ENCODE measurements around the gene EIF6.
A peak's percentile ranks its signal among the peaks of the same experiment; 100 is the strongest.

EIF6 gene

DNA sequence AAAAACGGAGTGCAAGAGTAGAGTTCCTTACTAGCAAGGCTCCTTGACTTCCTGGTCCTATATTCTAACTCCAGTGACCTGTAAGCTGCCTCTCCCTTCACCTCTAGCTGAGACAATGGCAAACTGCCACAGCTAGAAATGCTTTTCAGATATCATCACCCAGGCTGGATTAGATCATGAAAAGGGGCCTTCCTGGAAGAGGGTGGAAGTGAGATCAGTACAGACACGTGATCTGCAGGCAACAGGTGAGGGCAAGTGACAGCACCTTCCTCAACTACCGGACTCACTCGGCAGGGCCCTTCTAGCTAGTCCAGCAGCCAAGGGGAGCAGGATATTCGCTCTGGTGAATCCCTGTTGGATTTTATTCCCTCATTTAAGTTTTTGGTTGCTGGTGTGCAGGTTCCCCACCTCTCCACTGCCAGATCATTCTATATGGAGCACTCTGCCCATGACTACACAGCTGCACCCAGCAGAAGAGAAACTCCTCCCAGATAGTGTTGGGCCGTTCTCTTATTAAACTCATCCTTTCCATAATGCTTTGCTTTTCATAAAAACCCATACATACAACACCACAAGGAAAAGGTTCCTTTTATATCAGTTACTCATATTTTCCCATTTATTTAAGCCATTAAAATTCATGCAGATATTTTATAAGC, 34.1 kb upstream of the EIF6 start:
- POLR2A ChIA-PET = interaction anchor here (0.5 to 1.9 kb wide), 6 partner anchors 13 to 492 kb away, joined by 3 to 10 read pairs (median 4); partner anchors contain the start of gene EIF6
- peak overlapping the region; percentile 15 for H3K4me3 ChIP-seq (ENCODE audit: low read depth, low read length)
- CTCF ChIA-PET = interaction anchor here (0.6 to 3.6 kb wide), 4 partner anchors 10 to 113 kb away, joined by 4 to 66 read pairs (median 8); no protein-coding TSS in a partner anchor
- no peaks in the 10 kb centered on the region for H3K9me3 ChIP-seq (ENCODE audit: control insufficient read depth, insufficient read depth, low read depth, low read length)
- H3K27ac ChIP-seq (ENCODE audit: extremely low read depth, low read depth, low read length) = peak overlapping the region; percentile 65
- H3K36me3 ChIP-seq (ENCODE audit: control insufficient read depth in 2 of 2, insufficient read depth in 1 of 2, low read length in 2 of 2) = no peaks in the 10 kb centered on the region
- H3K4me1 ChIP-seq (ENCODE audit: control insufficient read depth, insufficient read depth, low read length) = peaks cover 34% of the 10 kb centered on the region
- peak; percentile 79 for TF ChIP-seq INSM2 (tag by site-specific recombination; IDR thresholded peaks at IDR 0.05)
- TF ChIP-seq ZNF692 (tag by site-specific recombination; IDR thresholded peaks at IDR 0.05) = 0 out of 2 replicates have a peak, but pooled peaks have one; percentile 35
- TF ChIP-seq, protein P1, sequence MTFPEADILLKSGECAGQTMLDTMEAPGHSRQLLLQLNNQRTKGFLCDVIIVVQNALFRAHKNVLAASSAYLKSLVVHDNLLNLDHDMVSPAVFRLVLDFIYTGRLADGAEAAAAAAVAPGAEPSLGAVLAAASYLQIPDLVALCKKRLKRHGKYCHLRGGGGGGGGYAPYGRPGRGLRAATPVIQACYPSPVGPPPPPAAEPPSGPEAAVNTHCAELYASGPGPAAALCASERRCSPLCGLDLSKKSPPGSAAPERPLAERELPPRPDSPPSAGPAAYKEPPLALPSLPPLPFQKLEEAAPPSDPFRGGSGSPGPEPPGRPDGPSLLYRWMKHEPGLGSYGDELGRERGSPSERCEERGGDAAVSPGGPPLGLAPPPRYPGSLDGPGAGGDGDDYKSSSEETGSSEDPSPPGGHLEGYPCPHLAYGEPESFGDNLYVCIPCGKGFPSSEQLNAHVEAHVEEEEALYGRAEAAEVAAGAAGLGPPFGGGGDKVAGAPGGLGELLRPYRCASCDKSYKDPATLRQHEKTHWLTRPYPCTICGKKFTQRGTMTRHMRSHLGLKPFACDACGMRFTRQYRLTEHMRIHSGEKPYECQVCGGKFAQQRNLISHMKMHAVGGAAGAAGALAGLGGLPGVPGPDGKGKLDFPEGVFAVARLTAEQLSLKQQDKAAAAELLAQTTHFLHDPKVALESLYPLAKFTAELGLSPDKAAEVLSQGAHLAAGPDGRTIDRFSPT (tag by site-specific recombination; IDR thresholded peaks at IDR 0.05) = 0 out of 2 replicates have a peak, but pooled peaks have one; percentile 16
- peak; percentile 38; the same call in 1 of the 2 replicates for TF ChIP-seq ZFP69B (tag by site-specific recombination; IDR thresholded peaks at IDR 0.05)
- 0 out of 2 replicates have a peak, but pooled peaks have one; percentile 21 for TF ChIP-seq PATZ1 (tag by site-specific recombination; IDR thresholded peaks at IDR 0.05)
- TF ChIP-seq ATF2 (tag by site-specific recombination; IDR thresholded peaks at IDR 0.05; ENCODE audit: low read depth) = peak; percentile 20
- TF ChIP-seq SCRT1 (tag by site-specific recombination; IDR thresholded peaks at IDR 0.05; ENCODE audit: borderline replicate concordance) = peak; percentile 99
- TF ChIP-seq, protein P2, sequence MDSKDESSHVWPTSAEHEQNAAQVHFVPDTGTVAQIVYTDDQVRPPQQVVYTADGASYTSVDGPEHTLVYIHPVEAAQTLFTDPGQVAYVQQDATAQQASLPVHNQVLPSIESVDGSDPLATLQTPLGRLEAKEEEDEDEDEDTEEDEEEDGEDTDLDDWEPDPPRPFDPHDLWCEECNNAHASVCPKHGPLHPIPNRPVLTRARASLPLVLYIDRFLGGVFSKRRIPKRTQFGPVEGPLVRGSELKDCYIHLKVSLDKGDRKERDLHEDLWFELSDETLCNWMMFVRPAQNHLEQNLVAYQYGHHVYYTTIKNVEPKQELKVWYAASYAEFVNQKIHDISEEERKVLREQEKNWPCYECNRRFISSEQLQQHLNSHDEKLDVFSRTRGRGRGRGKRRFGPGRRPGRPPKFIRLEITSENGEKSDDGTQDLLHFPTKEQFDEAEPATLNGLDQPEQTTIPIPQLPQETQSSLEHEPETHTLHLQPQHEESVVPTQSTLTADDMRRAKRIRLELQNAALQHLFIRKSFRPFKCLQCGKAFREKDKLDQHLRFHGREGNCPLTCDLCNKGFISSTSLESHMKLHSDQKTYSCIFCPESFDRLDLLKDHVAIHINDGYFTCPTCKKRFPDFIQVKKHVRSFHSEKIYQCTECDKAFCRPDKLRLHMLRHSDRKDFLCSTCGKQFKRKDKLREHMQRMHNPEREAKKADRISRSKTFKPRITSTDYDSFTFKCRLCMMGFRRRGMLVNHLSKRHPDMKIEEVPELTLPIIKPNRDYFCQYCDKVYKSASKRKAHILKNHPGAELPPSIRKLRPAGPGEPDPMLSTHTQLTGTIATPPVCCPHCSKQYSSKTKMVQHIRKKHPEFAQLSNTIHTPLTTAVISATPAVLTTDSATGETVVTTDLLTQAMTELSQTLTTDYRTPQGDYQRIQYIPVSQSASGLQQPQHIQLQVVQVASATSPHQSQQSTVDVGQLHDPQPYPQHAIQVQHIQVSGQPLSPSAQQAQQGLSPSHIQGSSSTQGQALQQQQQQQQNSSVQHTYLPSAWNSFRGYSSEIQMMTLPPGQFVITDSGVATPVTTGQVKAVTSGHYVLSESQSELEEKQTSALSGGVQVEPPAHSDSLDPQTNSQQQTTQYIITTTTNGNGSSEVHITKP (tag by site-specific recombination; IDR thresholded peaks at IDR 0.05) = peak; percentile 87
- 0 out of 2 replicates have a peak, but pooled peaks have one; percentile 4 for TF ChIP-seq SP3 (tag by site-specific recombination; IDR thresholded peaks at IDR 0.05)
- TF ChIP-seq ZNF600 (tag by site-specific recombination; IDR thresholded peaks at IDR 0.05) = peak; percentile 77
- peak; percentile 31; the same call in 1 of the 2 replicates for TF ChIP-seq ZBTB20 (tag by site-specific recombination; IDR thresholded peaks at IDR 0.05)
- 0 out of 2 replicates have a peak, but pooled peaks have one; percentile 27 for TF ChIP-seq KLF1 (tag by site-specific recombination; IDR thresholded peaks at IDR 0.05)
- peak; percentile 79 for TF ChIP-seq ZBTB17 (tag by site-specific recombination; IDR thresholded peaks at IDR 0.05)
- peak; percentile 96 for TF ChIP-seq ZNF10 (tag by site-specific recombination; IDR thresholded peaks at IDR 0.05)
- peak; percentile 37; the same call in 1 of the 2 replicates for TF ChIP-seq ZNF394 (tag by site-specific recombination; IDR thresholded peaks at IDR 0.05; ENCODE audit: borderline replicate concordance)
- TF ChIP-seq, protein P3, sequence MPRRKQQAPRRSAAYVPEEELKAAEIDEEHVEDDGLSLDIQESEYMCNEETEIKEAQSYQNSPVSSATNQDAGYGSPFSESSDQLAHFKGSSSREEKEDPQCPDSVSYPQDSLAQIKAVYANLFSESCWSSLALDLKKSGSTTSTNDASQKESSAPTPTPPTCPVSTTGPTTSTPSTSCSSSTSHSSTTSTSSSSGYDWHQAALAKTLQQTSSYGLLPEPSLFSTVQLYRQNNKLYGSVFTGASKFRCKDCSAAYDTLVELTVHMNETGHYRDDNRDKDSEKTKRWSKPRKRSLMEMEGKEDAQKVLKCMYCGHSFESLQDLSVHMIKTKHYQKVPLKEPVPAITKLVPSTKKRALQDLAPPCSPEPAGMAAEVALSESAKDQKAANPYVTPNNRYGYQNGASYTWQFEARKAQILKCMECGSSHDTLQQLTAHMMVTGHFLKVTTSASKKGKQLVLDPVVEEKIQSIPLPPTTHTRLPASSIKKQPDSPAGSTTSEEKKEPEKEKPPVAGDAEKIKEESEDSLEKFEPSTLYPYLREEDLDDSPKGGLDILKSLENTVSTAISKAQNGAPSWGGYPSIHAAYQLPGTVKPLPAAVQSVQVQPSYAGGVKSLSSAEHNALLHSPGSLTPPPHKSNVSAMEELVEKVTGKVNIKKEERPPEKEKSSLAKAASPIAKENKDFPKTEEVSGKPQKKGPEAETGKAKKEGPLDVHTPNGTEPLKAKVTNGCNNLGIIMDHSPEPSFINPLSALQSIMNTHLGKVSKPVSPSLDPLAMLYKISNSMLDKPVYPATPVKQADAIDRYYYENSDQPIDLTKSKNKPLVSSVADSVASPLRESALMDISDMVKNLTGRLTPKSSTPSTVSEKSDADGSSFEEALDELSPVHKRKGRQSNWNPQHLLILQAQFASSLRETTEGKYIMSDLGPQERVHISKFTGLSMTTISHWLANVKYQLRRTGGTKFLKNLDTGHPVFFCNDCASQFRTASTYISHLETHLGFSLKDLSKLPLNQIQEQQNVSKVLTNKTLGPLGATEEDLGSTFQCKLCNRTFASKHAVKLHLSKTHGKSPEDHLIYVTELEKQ (tag by site-specific recombination; IDR thresholded peaks at IDR 0.05; ENCODE audit: borderline replicate concordance) = peak; percentile 69; the same call in 1 of the 2 replicates
- no peak for TF ChIP-seq ZNF560 (tag by site-specific recombination; IDR thresholded peaks at IDR 0.05; ENCODE audit: borderline replicate concordance)
- TF ChIP-seq ZNF677 (tag by site-specific recombination; IDR thresholded peaks at IDR 0.05) = no peak
- TF ChIP-seq ZNF24 (tag by site-specific recombination; IDR thresholded peaks at IDR 0.05) = peak; percentile 71

Data from HEK293 (cell line).